GM06990 (cell line): Measurements from ENCODE around the gene TMEM219.

Source experiments
- DNase-seq: peaks from one replicate; pipeline ENCODE4 v3.0.0-alpha.2; 2011; ENCODE audit not compliant: insufficient read length; ENCODE audit errors: extremely low read depth
- H3K27me3 ChIP-seq: replicated peaks from 2 replicates; pipeline ENCODE4 v1.6.0; 2011; ENCODE audit warnings: low read length; ENCODE audit not compliant: control insufficient read depth, insufficient read depth
- H3K36me3 ChIP-seq: 2 replicates; pipeline ENCODE4 v1.5.1; 2011; ENCODE audit warnings: low read length; ENCODE audit not compliant: control insufficient read depth, insufficient read depth
- H3K4me3 ChIP-seq: replicated peaks from 2 replicates; pipeline ENCODE4 v1.5.1; 2011; ENCODE audit warnings: low read depth, mild to moderate bottlenecking, control low read depth, low read length
- TF ChIP-seq, protein P1 (sequence below): IDR thresholded peaks from 2 replicates; pipeline ENCODE4 v1.5.1; 2011; ENCODE audit warnings: low read length, control low read depth, mild to moderate bottlenecking, inconsistent platforms; ENCODE audit not compliant: insufficient read depth, poor library complexity, severe bottlenecking

Gene TMEM219, protein sequence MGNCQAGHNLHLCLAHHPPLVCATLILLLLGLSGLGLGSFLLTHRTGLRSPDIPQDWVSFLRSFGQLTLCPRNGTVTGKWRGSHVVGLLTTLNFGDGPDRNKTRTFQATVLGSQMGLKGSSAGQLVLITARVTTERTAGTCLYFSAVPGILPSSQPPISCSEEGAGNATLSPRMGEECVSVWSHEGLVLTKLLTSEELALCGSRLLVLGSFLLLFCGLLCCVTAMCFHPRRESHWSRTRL

GRCh38 chr16:29961479-29962343 is at the start of gene TMEM219:
Gene TMEM219, plus strand, starts transcription at chr16:29962079. Its CDS starts 1,065 bp downstream, at chr16:29963144.
- peak; percentile 96 for DNase-seq
- no peaks in the 10 kb centered on the region; the same call in 1 of the 2 replicates for H3K36me3 ChIP-seq

DNA sequence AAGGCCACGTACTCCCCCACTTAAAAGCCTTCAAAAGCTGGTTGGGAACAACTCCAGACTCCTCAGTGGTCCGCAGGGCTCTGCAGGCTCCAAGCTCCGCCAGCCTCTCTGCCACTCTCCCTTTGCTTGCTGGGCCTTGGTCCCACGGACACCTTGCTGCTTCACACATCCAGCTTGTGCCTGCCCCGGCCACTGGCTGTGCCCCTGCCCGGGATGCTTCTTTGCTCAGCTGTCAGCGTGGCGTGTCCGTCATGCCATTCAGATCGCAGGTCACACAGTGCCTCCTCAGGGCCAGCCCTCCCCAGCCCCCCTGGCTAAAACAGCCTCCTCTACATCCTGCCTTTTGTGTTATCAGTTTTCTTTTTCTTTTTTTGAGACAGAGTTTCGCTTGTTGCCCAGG is 49.8 kb upstream of the TMEM219 start:
- DNase-seq: no peak
- H3K36me3 ChIP-seq: peaks cover 6% of the 10 kb centered on the region
- H3K27me3 ChIP-seq: no peaks in the 10 kb centered on the region
- H3K4me3 ChIP-seq: no peak overlapping the region
- TF ChIP-seq, protein P1, sequence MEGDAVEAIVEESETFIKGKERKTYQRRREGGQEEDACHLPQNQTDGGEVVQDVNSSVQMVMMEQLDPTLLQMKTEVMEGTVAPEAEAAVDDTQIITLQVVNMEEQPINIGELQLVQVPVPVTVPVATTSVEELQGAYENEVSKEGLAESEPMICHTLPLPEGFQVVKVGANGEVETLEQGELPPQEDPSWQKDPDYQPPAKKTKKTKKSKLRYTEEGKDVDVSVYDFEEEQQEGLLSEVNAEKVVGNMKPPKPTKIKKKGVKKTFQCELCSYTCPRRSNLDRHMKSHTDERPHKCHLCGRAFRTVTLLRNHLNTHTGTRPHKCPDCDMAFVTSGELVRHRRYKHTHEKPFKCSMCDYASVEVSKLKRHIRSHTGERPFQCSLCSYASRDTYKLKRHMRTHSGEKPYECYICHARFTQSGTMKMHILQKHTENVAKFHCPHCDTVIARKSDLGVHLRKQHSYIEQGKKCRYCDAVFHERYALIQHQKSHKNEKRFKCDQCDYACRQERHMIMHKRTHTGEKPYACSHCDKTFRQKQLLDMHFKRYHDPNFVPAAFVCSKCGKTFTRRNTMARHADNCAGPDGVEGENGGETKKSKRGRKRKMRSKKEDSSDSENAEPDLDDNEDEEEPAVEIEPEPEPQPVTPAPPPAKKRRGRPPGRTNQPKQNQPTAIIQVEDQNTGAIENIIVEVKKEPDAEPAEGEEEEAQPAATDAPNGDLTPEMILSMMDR: no peak

More at GRCh38 chr16:29961479-29962343, at the start of gene TMEM219:
- Histone ChIP-seq H3K27me3 (no peaks in the 10 kb centered on the region), H3K4me3 (peak within 1 kb of the TSS; percentile 88)
- TF ChIP-seq, protein P1: peak; percentile 28

DNA sequence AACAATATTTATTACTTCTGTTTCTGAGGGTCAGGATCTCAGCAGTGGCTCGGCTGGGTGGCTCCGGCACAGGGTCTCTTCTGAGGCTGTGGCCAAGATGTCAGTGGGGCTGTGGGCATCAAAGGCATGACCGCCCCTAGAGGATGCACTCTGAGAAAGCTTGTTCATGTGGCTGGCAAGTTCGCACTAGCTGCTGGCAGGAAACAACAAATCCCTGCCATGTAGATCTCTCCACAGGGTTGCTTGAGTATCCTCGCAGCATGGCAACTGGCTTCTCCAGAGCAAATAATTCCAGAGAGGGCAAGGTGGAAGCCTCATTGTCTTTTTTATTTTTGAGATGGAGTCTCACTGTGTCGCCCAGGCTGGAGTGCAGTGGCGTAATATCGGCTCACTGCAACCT is 48.4 kb upstream of the TMEM219 start:
- H3K36me3 ChIP-seq: peaks cover 6% of the 10 kb centered on the region

DNA sequence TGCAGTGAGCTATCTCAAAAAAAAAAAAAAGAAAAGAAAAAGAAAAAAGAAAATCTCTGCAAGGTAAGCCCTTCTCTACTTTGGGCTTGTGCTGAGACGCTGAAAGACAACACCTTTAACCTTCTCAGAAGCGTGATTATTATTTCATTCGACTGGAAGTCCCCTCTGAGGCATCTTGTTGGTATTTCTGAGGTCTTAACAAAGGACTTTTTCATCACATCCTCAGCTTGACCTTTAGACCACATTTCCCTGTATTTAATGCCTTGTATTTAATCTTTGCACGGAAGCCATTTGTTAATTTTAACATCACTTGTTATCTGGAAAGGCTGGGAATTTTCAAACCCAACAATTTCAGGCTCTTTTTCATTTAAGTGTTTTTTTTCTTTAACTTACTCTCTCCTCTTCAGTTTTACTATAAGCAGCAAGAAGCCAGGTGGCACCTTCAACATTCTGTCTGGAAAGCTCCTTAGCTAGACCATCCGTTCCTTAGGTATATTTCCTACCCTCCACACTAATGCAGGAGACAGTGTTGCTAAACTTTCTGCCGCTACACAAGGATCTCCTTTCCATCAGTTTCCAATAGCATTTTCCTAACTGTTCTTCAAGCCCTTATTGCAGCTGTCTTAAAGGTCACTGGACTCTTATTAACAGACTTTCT is 46.2 kb upstream of the TMEM219 start:
- DNase-seq: no peak
- TF ChIP-seq, protein P1: no peak
- Histone ChIP-seq H3K4me3 (no peak overlapping the region), H3K36me3 (peaks cover 4% of the 10 kb centered on the region), H3K27me3 (no peaks in the 10 kb centered on the region)

More for the DNA sequence above, 48.4 kb upstream of the TMEM219 start:
- TF ChIP-seq, protein P1: no peak
- no peak for DNase-seq
- Histone ChIP-seq H3K27me3 (no peaks in the 10 kb centered on the region), H3K4me3 (no peak overlapping the region)

GRCh38 chr16:29916979-29917378 is 44.9 kb upstream of the TMEM219 start:
- TF ChIP-seq, protein P1: no peak
- H3K4me3 ChIP-seq: no peak overlapping the region
- H3K27me3 ChIP-seq: no peaks in the 10 kb centered on the region
- DNase-seq: no peak
- peaks cover 4% of the 10 kb centered on the region for H3K36me3 ChIP-seq
